ENCODE results near the gene NOTCH3.

Gene NOTCH3

DNA sequence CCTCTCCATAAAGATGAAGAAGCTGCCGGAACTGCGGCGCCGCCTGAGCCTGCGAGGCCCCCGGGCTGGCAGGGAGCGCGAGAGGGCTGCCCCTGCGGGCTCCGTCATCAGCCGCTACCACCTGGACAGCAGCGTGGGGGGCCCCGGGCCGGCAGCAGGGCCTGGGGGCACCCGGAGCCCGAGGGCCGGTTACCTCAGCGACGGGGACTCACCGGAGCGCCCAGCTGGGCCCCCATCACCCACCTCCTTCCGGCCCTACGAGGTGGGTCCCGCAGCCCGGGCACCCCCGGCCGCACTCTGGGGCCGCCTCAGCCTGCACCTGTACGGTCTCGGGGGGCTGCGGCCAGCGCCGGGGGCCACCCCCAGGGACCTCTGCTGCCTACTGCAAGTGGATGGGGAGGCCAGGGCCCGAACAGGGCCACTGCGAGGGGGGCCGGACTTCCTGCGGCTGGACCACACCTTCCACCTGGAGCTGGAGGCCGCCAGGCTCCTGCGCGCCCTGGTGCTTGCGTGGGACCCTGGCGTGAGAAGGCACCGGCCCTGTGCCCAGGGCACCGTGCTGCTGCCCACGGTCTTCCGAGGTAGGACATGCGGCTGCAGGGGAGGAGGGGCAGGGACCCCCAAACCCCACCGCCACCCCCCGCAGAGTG lies 90.9 kb downstream of the NOTCH3 start:
- Histone ChIP-seq H3F3A (ENCODE audit: insufficient read depth, low read length) (no peaks in the 10 kb centered on the region), H3K4me1 (ENCODE audit: low read length) (no peaks in the 10 kb centered on the region), H3K79me2 (ENCODE audit: low read length) (no peaks in the 10 kb centered on the region), H3K9me3 (replicated peaks; ENCODE audit: insufficient read depth, low read length) (no peaks in the 10 kb centered on the region), H2AFZ (ENCODE audit: low read length) (no peak overlapping the region), H3K27ac (ENCODE audit: low read length) (no peak overlapping the region), H3K27me3 (replicated peaks; ENCODE audit: insufficient read depth, low read length) (peaks cover 55% of the 10 kb centered on the region), H3K9ac (ENCODE audit: low read length) (no peak overlapping the region), H3K36me3 (replicated peaks; ENCODE audit: insufficient read depth, low read length) (no peaks in the 10 kb centered on the region), H3K4me3 (ENCODE audit: low read length) (no peak overlapping the region), H3K9me2 (replicated peaks; ENCODE audit: insufficient read depth, low read length) (no peaks in the 10 kb centered on the region), H3K4me2 (ENCODE audit: low read depth, low read length) (no peak overlapping the region), H4K20me1 (ENCODE audit: insufficient read depth, low read length) (no peaks in the 10 kb centered on the region)
- TF ChIP-seq EZH2 (optimal IDR thresholded peaks at IDR 0.05; ENCODE audit: low read depth, low read length) (no peak), EZH2phosphoT487 (IDR thresholded peaks at IDR 0.05; ENCODE audit: low read length) (no peak)
- TF ChIP-seq, protein P1, sequence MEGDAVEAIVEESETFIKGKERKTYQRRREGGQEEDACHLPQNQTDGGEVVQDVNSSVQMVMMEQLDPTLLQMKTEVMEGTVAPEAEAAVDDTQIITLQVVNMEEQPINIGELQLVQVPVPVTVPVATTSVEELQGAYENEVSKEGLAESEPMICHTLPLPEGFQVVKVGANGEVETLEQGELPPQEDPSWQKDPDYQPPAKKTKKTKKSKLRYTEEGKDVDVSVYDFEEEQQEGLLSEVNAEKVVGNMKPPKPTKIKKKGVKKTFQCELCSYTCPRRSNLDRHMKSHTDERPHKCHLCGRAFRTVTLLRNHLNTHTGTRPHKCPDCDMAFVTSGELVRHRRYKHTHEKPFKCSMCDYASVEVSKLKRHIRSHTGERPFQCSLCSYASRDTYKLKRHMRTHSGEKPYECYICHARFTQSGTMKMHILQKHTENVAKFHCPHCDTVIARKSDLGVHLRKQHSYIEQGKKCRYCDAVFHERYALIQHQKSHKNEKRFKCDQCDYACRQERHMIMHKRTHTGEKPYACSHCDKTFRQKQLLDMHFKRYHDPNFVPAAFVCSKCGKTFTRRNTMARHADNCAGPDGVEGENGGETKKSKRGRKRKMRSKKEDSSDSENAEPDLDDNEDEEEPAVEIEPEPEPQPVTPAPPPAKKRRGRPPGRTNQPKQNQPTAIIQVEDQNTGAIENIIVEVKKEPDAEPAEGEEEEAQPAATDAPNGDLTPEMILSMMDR (IDR thresholded peaks at IDR 0.05; ENCODE audit: low read length) = no peak
- no peak for DNase-seq

Data from MM.1S (cell line).